Mucosa of descending colon (tissue), 3 donors: ENCODE results near the gene LIMK1. TPM values are rescaled to one million over a fixed set of nuclear protein-coding genes. Genes with fewer than 3 reads are reported as not detected.

Experiments used
- ATAC-seq: fragments of 200-7000 bp; cut with Tn5 transposase; one replicate; pipeline ENCODE4 v1.9.1; 2020; ENCODE audit warnings: mild to moderate bottlenecking, moderate library complexity
- DNase-seq, 3 donors: peaks; one replicate each; pipeline ENCODE4 v3.0.0-alpha.2; 2020
- H3K36me3 ChIP-seq: fragments of 200-600 bp; one replicate; pipeline ENCODE4 v1.8.0; 2021; ENCODE audit warnings: low read depth, mild to moderate bottlenecking
- H3K4me1 ChIP-seq: fragments of 200-600 bp; one replicate; pipeline ENCODE4 v1.8.0; 2021; ENCODE audit warnings: low read depth, mild to moderate bottlenecking
- H3K4me3 ChIP-seq: fragments of 200-600 bp; one replicate; pipeline ENCODE4 v1.8.0; 2021; ENCODE audit warnings: mild to moderate bottlenecking
- H3K9me3 ChIP-seq: fragments of 200-600 bp; one replicate; pipeline ENCODE4 v1.8.0; 2021; ENCODE audit warnings: mild to moderate bottlenecking
- intact Hi-C, 2 donors: fragments of 100-400 bp; cut with DNase I in 1 of 2; cut with micrococcal nuclease in 1 of 2; formaldehyde crosslinking; loops; one replicate each; pipeline versions ENCODE4 v1.11.0 to v1.11.1; 2022; cut with DNase I, micrococcal nuclease
- total RNA-seq, 3 donors: library from RNA; stranded (reverse); fragmentation: NEBNext Ultra II Directional in 2 of 3; extraction: Animal tissue kit (Norgen Biotek cat#: 25700) in 2 of 3; gene quantifications; one replicate each; pipeline versions ENCODE4 v1.2.1 to v1.2.4, GENCODE V29; 2021 to 2023
- TF ChIP-seq, protein P1 (sequence below): fragments of 200-600 bp; IDR thresholded peaks from one replicate; pipeline ENCODE4 v1.8.0; 2022; ENCODE audit warnings: antibody characterized with exemption, mild to moderate bottlenecking
- donor health status: DM: no; HTN: no; CAD: no; lungs with moderate emphysema.
- donor health status: DM: no; HTN: no; CAD: no.
- donor health status: DM: no; HTN: yes; CAD: no.

The LIMK1 gene
- total RNA-seq, 3 donors from 2014 or later, result 12.0 to 15.6 (median 12.1) TPM

DNA sequence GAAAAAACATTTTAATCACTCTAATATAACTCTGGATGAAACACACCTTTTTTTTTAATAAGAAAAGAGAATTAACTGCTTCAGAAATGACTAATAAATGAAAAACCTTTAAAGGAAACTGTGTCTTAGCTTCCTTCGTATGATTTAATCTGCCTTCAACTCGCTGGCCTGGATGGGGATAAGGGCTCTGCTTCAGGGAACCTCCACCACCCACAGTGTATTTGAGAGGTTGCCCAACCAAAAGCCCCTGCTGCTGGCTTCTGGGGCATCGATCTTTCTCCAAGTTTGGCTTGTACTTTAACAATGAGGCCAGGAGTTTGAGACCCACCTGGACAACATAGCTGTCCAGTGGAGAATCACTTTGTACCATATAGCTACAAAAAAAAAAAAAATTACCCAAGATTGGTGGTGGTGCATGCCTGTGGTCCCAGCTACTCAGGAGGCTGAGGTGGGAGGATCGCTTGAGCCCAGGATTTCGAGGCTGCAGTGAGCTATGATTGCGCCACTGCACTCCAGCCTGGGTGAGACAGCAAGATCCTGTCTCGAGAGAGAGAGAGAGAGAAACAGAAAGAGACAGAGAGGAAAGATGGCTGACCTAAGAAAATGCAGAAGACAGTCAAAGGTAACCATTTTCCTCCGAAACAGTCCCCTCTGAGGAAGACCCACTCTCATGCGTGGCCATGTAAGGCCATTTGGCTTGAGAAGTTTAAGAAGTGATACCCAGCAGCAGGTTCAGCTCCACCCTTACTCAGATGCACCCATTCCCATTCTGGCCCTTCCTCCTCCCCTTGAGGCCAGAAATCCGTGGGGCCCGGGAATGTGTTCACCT lies 13.6 kb upstream of the LIMK1 start:
- H3K4me3 ChIP-seq, result no peak overlapping the region
- no peaks in the 10 kb centered on the region for H3K9me3 ChIP-seq
- TF ChIP-seq, protein P1, sequence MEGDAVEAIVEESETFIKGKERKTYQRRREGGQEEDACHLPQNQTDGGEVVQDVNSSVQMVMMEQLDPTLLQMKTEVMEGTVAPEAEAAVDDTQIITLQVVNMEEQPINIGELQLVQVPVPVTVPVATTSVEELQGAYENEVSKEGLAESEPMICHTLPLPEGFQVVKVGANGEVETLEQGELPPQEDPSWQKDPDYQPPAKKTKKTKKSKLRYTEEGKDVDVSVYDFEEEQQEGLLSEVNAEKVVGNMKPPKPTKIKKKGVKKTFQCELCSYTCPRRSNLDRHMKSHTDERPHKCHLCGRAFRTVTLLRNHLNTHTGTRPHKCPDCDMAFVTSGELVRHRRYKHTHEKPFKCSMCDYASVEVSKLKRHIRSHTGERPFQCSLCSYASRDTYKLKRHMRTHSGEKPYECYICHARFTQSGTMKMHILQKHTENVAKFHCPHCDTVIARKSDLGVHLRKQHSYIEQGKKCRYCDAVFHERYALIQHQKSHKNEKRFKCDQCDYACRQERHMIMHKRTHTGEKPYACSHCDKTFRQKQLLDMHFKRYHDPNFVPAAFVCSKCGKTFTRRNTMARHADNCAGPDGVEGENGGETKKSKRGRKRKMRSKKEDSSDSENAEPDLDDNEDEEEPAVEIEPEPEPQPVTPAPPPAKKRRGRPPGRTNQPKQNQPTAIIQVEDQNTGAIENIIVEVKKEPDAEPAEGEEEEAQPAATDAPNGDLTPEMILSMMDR, result no peak
- no peaks in the 10 kb centered on the region for H3K4me1 ChIP-seq
- no peak for ATAC-seq
- H3K36me3 ChIP-seq, result no peaks in the 10 kb centered on the region
- intact Hi-C loops, result loop anchor here in 1 of 2 donors (10.0 kb wide), 1 partner anchor 115 kb away; no protein-coding TSS in a partner anchor
- peak in 2 of 3 donors; percentile 3 for DNase-seq

DNA sequence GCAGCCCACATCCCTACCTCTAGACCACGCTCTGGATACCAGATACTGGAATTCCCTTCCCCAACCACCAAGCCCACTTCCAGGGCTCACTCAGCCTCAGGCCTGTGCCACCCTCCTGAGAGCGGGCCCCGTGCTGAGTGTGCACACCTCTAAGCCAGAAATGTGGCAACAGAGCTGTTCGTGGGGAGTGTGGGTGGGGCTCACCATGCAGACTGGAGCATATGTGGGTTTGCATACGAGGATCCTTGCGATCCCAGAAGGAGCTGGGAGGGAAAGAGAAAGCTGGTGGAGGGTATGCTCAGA lies 13.0 kb upstream of the LIMK1 start:
- no peaks in the 10 kb centered on the region for H3K9me3 ChIP-seq
- ATAC-seq, result no peak
- no peaks in the 10 kb centered on the region for H3K36me3 ChIP-seq
- DNase-seq, result peak in 2 of 3 donors; percentile 17 to 32
- no peaks in the 10 kb centered on the region for H3K4me1 ChIP-seq
- no peak overlapping the region for H3K4me3 ChIP-seq
- TF ChIP-seq, protein P1, result no peak
- intact Hi-C loops, result no loop called here

DNA sequence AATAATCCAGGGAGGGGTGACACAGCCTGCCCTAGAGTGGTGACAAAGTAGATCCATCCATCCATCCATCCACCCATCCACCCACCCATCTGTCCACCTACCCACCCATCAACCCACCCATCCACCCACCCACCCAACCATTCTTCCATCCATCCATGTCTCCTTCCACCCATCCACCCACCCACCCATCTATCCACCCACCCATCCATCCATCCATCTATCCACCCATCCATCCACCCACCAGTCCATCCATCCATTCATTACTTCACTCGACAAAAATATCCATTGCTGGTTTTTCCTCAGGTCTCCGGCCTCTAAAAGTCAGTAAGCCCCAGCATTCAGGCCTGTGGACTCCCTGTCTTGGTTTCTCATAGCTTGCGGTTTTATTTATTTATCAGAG lies 12.5 kb upstream of the LIMK1 start:
- no peak for ATAC-seq
- DNase-seq, result peak in 1 of 3 donors; percentile 3
- intact Hi-C loops, result no loop called here
- H3K4me1 ChIP-seq, result no peaks in the 10 kb centered on the region
- no peak overlapping the region for H3K4me3 ChIP-seq
- H3K9me3 ChIP-seq, result no peaks in the 10 kb centered on the region
- H3K36me3 ChIP-seq, result no peaks in the 10 kb centered on the region
- TF ChIP-seq, protein P1, result no peak

DNA sequence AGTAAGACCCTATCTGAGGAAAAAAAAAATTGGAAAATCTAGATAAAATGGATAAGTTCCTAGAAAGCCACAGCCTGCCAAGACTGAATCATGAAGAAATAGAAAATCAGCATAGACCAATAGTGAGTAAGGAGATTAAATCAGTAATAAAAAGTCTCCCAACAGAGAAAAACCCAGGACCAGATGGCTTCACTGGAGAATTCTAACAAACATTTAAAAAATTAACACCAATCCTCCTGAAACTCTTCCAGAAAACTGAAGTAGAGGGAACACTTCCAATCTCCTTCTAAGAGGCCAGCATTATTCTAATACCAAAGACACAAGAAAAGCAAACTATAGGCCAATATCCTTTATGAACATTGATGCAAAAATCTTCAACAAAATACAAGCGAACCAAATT lies 8.8 kb upstream of the LIMK1 start:
- Histone ChIP-seq H3K36me3 (no peaks in the 10 kb centered on the region), H3K4me3 (no peak overlapping the region), H3K4me1 (no peaks in the 10 kb centered on the region), H3K9me3 (no peaks in the 10 kb centered on the region)
- intact Hi-C loops, result no loop called here
- ATAC-seq (no peak), DNase-seq (no peak)
- TF ChIP-seq, protein P1, result no peak

DNA sequence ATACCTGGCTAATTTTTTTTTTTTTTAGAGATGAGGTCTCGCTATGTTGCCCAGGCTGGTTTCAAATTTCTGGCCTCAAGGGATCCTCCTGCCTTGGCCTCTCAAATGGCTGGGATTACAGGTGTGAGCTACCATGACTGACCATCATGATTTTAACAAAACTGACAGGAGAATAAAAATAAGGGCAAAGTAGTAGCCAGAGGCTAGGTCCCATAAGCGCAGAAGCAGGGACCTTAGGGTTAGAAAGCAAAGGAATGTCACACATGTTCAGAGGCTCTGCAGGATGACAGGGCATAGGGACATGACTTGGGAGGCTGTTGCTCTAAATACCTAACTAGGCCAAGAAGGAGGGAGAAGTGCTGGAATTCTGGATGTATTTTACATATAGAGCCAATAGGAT lies 5.1 kb upstream of the LIMK1 start:
- DNase-seq, result no peak

More for the DNA sequence above, 5.1 kb upstream of the LIMK1 start:
- Histone ChIP-seq H3K4me3 (no peak overlapping the region), H3K36me3 (no peaks in the 10 kb centered on the region), H3K9me3 (no peaks in the 10 kb centered on the region), H3K4me1 (peaks cover 5% of the 10 kb centered on the region)
- intact Hi-C loops, result no loop called here
- ATAC-seq, result no peak
- TF ChIP-seq, protein P1, result no peak
